GM19023 (cell line): ENCODE results near the gene POLR1H.

ENCODE experiments used
- ATAC-seq: cut with Tn5 transposase; IDR thresholded peaks from one replicate; pipeline ENCODE4 v1.9.1; 2021; ENCODE audit warnings: mild to moderate bottlenecking, moderate library complexity; ENCODE audit not compliant: unreplicated experiment

POLR1H gene

GRCh38 chr6:30093951-30094661, 33.0 kb downstream of the POLR1H start:
- no peak for ATAC-seq

- no peak for ATAC-seq
Observed at GRCh38 chr6:30096829-30097228, 35.8 kb downstream of the POLR1H start.

- ATAC-seq: no peak
Observed at GRCh38 chr6:30097902-30098768, 37.1 kb downstream of the POLR1H start.

GRCh38 chr6:30100154-30100553, 39.1 kb downstream of the POLR1H start:
- no peak for ATAC-seq

- ATAC-seq: no peak
Observed at GRCh38 chr6:30100585-30101443, 39.7 kb downstream of the POLR1H start.

- ATAC-seq: peak; percentile 47
Observed at GRCh38 chr6:30101444-30102413, 40.7 kb downstream of the POLR1H start.

- no peak for ATAC-seq
Observed at GRCh38 chr6:30102414-30102969, 41.4 kb downstream of the POLR1H start.

- ATAC-seq: peak; percentile 65
Observed at GRCh38 chr6:30102970-30103871, 42.2 kb downstream of the POLR1H start.

GRCh38 chr6:30103872-30104179, 42.8 kb downstream of the POLR1H start:
- ATAC-seq: no peak

- no peak for ATAC-seq
Observed at GRCh38 chr6:30104661-30105060, 43.6 kb downstream of the POLR1H start.

- no peak for ATAC-seq
Observed at GRCh38 chr6:30111266-30111856, 50.3 kb downstream of the POLR1H start.

- ATAC-seq: no peak
Observed at GRCh38 chr6:30112402-30112994, 51.4 kb downstream of the POLR1H start.

- peak; percentile 87 for ATAC-seq
Observed at GRCh38 chr6:30113003-30113759, 52.1 kb downstream of the POLR1H start, which contains the start of gene TRIM31. TRIM31 (minus strand) TSS chr6:30113090; CDS start chr6:30112805, 285 bp downstream.

GRCh38 chr6:30113841-30114240, 52.8 kb downstream of the POLR1H start:
- ATAC-seq: no peak
